Measurements from ENCODE around the gene ZNF441.

Gene ZNF441

GRCh38 chr19:11729586-11729985 is 37.2 kb upstream of the ZNF441 start:
- no peak overlapping the region for H3K4me3 ChIP-seq (ENCODE audit: insufficient read depth, low read length, poor library complexity, severe bottlenecking)
- no peaks in the 10 kb centered on the region for H3K9me2 ChIP-seq (replicated peaks; ENCODE audit: insufficient read depth, low read length)
- peaks cover 33% of the 10 kb centered on the region for H3K79me2 ChIP-seq (ENCODE audit: insufficient read depth, low read length)
- no peak overlapping the region for H2AFZ ChIP-seq (ENCODE audit: low read depth, low read length, severe bottlenecking)
- H3K27ac ChIP-seq (ENCODE audit: low read depth, low read length), result no peak overlapping the region
- H3K27me3 ChIP-seq (ENCODE audit: low read length), result no peaks in the 10 kb centered on the region
- 0 out of 2 replicates have a peak, but pooled peaks cover 2% of the 10 kb centered on the region for H3K36me3 ChIP-seq (ENCODE audit: low read length)
- no peaks in the 10 kb centered on the region for H4K20me1 ChIP-seq (ENCODE audit: low read depth, low read length)
- H3K4me2 ChIP-seq (ENCODE audit: low read depth, low read length, poor library complexity, severe bottlenecking), result no peak overlapping the region
- no peaks in the 10 kb centered on the region for H3F3A ChIP-seq (ENCODE audit: insufficient read depth)
- H3K9ac ChIP-seq (ENCODE audit: low read length), result no peak overlapping the region
- no peaks in the 10 kb centered on the region for H3K9me3 ChIP-seq (ENCODE audit: insufficient read depth, low read length)
- TF ChIP-seq EZH2phosphoT487 (conservative IDR thresholded peaks at IDR 0.05; ENCODE audit: low read length) (no peak), CTCF (IDR thresholded peaks at IDR 0.05; ENCODE audit: insufficient read depth, low read length, poor library complexity, severe bottlenecking) (no peak)

- Histone ChIP-seq H3K9me3 (ENCODE audit: insufficient read depth, low read length) (no peaks in the 10 kb centered on the region), H3K9ac (ENCODE audit: low read length) (no peak overlapping the region), H3K4me3 (ENCODE audit: insufficient read depth, low read length, poor library complexity, severe bottlenecking) (no peak overlapping the region), H3K36me3 (ENCODE audit: low read length) (no peaks in the 10 kb centered on the region), H3K27ac (ENCODE audit: low read depth, low read length) (no peak overlapping the region), H2AFZ (ENCODE audit: low read depth, low read length, severe bottlenecking) (no peak overlapping the region), H3F3A (ENCODE audit: insufficient read depth) (peaks cover 7% of the 10 kb centered on the region), H3K4me2 (ENCODE audit: low read depth, low read length, poor library complexity, severe bottlenecking) (no peak overlapping the region), H3K9me2 (replicated peaks; ENCODE audit: insufficient read depth, low read length) (no peaks in the 10 kb centered on the region), H3K27me3 (ENCODE audit: low read length) (no peaks in the 10 kb centered on the region), H3K79me2 (ENCODE audit: insufficient read depth, low read length) (peaks cover 35% of the 10 kb centered on the region), H4K20me1 (ENCODE audit: low read depth, low read length) (no peaks in the 10 kb centered on the region)
- no peak for TF ChIP-seq CTCF (IDR thresholded peaks at IDR 0.05; ENCODE audit: insufficient read depth, low read length, poor library complexity, severe bottlenecking)
- TF ChIP-seq EZH2phosphoT487 (conservative IDR thresholded peaks at IDR 0.05; ENCODE audit: low read length), result no peak
Measured at GRCh38 chr19:11735375-11735774, 31.4 kb upstream of the ZNF441 start.

- Histone ChIP-seq H4K20me1 (ENCODE audit: low read depth, low read length) (no peaks in the 10 kb centered on the region), H3F3A (ENCODE audit: insufficient read depth) (peaks cover 11% of the 10 kb centered on the region), H3K27me3 (ENCODE audit: low read length) (no peaks in the 10 kb centered on the region), H3K36me3 (ENCODE audit: low read length) (no peaks in the 10 kb centered on the region), H3K27ac (ENCODE audit: low read depth, low read length) (no peak overlapping the region), H3K9me3 (ENCODE audit: insufficient read depth, low read length) (no peaks in the 10 kb centered on the region), H3K4me3 (ENCODE audit: insufficient read depth, low read length, poor library complexity, severe bottlenecking) (no peak overlapping the region), H3K9ac (ENCODE audit: low read length) (no peak overlapping the region), H3K4me2 (ENCODE audit: low read depth, low read length, poor library complexity, severe bottlenecking) (peak overlapping the region; percentile 19), H3K79me2 (ENCODE audit: insufficient read depth, low read length) (peaks cover 31% of the 10 kb centered on the region), H3K9me2 (replicated peaks; ENCODE audit: insufficient read depth, low read length) (no peaks in the 10 kb centered on the region), H2AFZ (ENCODE audit: low read depth, low read length, severe bottlenecking) (no peak overlapping the region)
- TF ChIP-seq EZH2phosphoT487 (conservative IDR thresholded peaks at IDR 0.05; ENCODE audit: low read length), result no peak
- no peak for TF ChIP-seq CTCF (IDR thresholded peaks at IDR 0.05; ENCODE audit: insufficient read depth, low read length, poor library complexity, severe bottlenecking)
Measured at GRCh38 chr19:11736696-11737095, 30.1 kb upstream of the ZNF441 start.
